Ishikawa (cell line): ENCODE data around the gene GOLGA6C.

Source experiments
- CEBPB ChIP-seq: IDR thresholded peaks from 2 replicates; pipeline ENCODE4 v1.6.1; 2012
- CREB1 ChIP-seq: IDR thresholded peaks from 2 replicates; pipeline ENCODE4 v1.6.1; 2012; ENCODE audit warnings: low read depth
- EGR1 ChIP-seq: IDR thresholded peaks from 2 replicates; pipeline ENCODE4 v1.6.1; 2012
- EP300 ChIP-seq: IDR thresholded peaks from 2 replicates; pipeline ENCODE4 v1.6.1; 2012; ENCODE audit warnings: borderline replicate concordance
- FOXM1 ChIP-seq: IDR thresholded peaks from 2 replicates; pipeline ENCODE4 v1.6.1; 2012; ENCODE audit warnings: low read depth, borderline replicate concordance
- MAX ChIP-seq: IDR thresholded peaks from 2 replicates; pipeline ENCODE4 v1.6.1; 2012
- NFIC ChIP-seq: IDR thresholded peaks from 2 replicates; pipeline ENCODE4 v1.6.1; 2012
- RAD21 ChIP-seq: IDR thresholded peaks from 2 replicates; pipeline ENCODE4 v1.6.1; 2012; ENCODE audit warnings: low read depth
- REST ChIP-seq: IDR thresholded peaks from 2 replicates; pipeline ENCODE4 v1.6.1; 2012; ENCODE audit warnings: low read depth, mild to moderate bottlenecking
- TAF1 ChIP-seq: IDR thresholded peaks from 2 replicates; pipeline ENCODE4 v1.6.1; 2012; ENCODE audit warnings: low read depth, mild to moderate bottlenecking
- TCF12 ChIP-seq: IDR thresholded peaks from 2 replicates; pipeline ENCODE4 v1.6.1; 2012; ENCODE audit warnings: low read depth
- TEAD4 ChIP-seq: IDR thresholded peaks from 2 replicates; pipeline ENCODE4 v1.6.1; 2012
- USF1 ChIP-seq: IDR thresholded peaks from 2 replicates; pipeline ENCODE4 v1.6.1; 2012
- YY1 ChIP-seq: IDR thresholded peaks from 2 replicates; pipeline ENCODE4 v1.6.1; 2012; ENCODE audit warnings: low read depth
- ZBTB7A ChIP-seq: IDR thresholded peaks from 2 replicates; pipeline ENCODE4 v1.6.1; 2012; ENCODE audit warnings: low read depth

The GOLGA6C gene

GRCh38 chr15:75233504-75234190 lies 24.5 kb upstream of the GOLGA6C start:
- TF ChIP-seq RAD21 (no peak), CEBPB (no peak), CREB1 (no peak), TEAD4 (no peak), MAX (no peak), EP300 (no peak), TAF1 (no peak), NFIC (no peak)

- TF ChIP-seq USF1 (no peak), YY1 (no peak), FOXM1 (no peak), CEBPB (no peak), CREB1 (no peak), ZBTB7A (no peak), TAF1 (no peak), REST (no peak), RAD21 (no peak), TCF12 (no peak), MAX (no peak), NFIC (no peak), TEAD4 (no peak)
These were observed 23.8 kb upstream of the GOLGA6C start for GRCh38 chr15:75234191-75234810.

- TF ChIP-seq USF1 (no peak), FOXM1 (no peak), CEBPB (no peak), NFIC (no peak), MAX (no peak), TAF1 (no peak), ZBTB7A (no peak), CREB1 (no peak), TEAD4 (no peak)
These were observed 23.0 kb upstream of the GOLGA6C start for GRCh38 chr15:75235051-75235673.

GRCh38 chr15:75235760-75236729 lies 22.1 kb upstream of the GOLGA6C start:
- no peak for TF ChIP-seq TEAD4
- no peak for TF ChIP-seq MAX
- no peak for TF ChIP-seq YY1
- no peak for TF ChIP-seq CREB1
- no peak for TF ChIP-seq RAD21
- TF ChIP-seq NFIC, result no peak
- TF ChIP-seq ZBTB7A, result no peak
- no peak for TF ChIP-seq EGR1
- no peak for TF ChIP-seq FOXM1
- no peak for TF ChIP-seq REST
- TF ChIP-seq TAF1, result no peak
- no peak for TF ChIP-seq USF1
- TF ChIP-seq TCF12, result no peak
